ENCODE data around the gene ADI1.

GRCh38 chr2:3519255-3520205, at the start of gene ADI1:
- peak; percentile 52 to 88 (median 74) for TF ChIP-seq POLR2AphosphoS5 (IDR thresholded peaks at IDR 0.05)
- no peak for TF ChIP-seq CTCF (IDR thresholded peaks at IDR 0.05)
- TF ChIP-seq POLR2A (IDR thresholded peaks at IDR 0.05) = peak; percentile 46 to 70
- TF ChIP-seq EP300 (IDR thresholded peaks at IDR 0.05) = peak in 1 of 4 donors; percentile 32
